ENCODE results near the gene ROR1. TPM values are rescaled to one million over a fixed set of nuclear protein-coding genes. Genes with fewer than 3 reads are reported as not detected.

ROR1 gene
- total RNA-seq, 3 donors from 2014 or later, result 3.1 to 19.8 (median 3.4) TPM

GRCh38 chr1:64004451-64005025 is 230.7 kb downstream of the ROR1 start:
- Histone ChIP-seq H3K9me3 (no peaks in the 10 kb centered on the region), H3K4me3 (no peak overlapping the region), H3K36me3 (ENCODE audit: low read depth) (no peaks in the 10 kb centered on the region), H3K4me1 (ENCODE audit: low read depth) (no peaks in the 10 kb centered on the region)
- DNase-seq, result no peak
- intact Hi-C loops (cut with DNase I, micrococcal nuclease), result no loop called here
- no peak for TF ChIP-seq CTCF (IDR thresholded peaks at IDR 0.05)
- no peak for ATAC-seq

GRCh38 chr1:64005801-64006200 is 232.0 kb downstream of the ROR1 start:
- Histone ChIP-seq H3K4me3 (no peak overlapping the region), H3K36me3 (ENCODE audit: low read depth) (no peaks in the 10 kb centered on the region), H3K9me3 (no peaks in the 10 kb centered on the region), H3K4me1 (ENCODE audit: low read depth) (no peaks in the 10 kb centered on the region)
- DNase-seq, result no peak
- TF ChIP-seq CTCF (IDR thresholded peaks at IDR 0.05), result no peak
- intact Hi-C loops (cut with DNase I, micrococcal nuclease), result no loop called here
- no peak for ATAC-seq

- ATAC-seq (peak; percentile 59), DNase-seq (no peak)
- Histone ChIP-seq H3K9me3 (no peaks in the 10 kb centered on the region), H3K4me3 (no peak overlapping the region), H3K4me1 (ENCODE audit: low read depth) (no peaks in the 10 kb centered on the region), H3K36me3 (ENCODE audit: low read depth) (no peaks in the 10 kb centered on the region)
- intact Hi-C loops (cut with DNase I, micrococcal nuclease), result no loop called here
- TF ChIP-seq CTCF (IDR thresholded peaks at IDR 0.05), result no peak
Observed at GRCh38 chr1:64006276-64007051, 232.6 kb downstream of the ROR1 start.

- TF ChIP-seq CTCF (IDR thresholded peaks at IDR 0.05), result no peak
- H3K9me3 ChIP-seq, result no peaks in the 10 kb centered on the region
- intact Hi-C loops (cut with DNase I, micrococcal nuclease), result no loop called here
- H3K36me3 ChIP-seq (ENCODE audit: low read depth), result no peaks in the 10 kb centered on the region
- ATAC-seq (no peak), DNase-seq (no peak)
- no peak overlapping the region for H3K4me3 ChIP-seq
- H3K4me1 ChIP-seq (ENCODE audit: low read depth), result no peaks in the 10 kb centered on the region
Observed at GRCh38 chr1:64010316-64010715, 236.5 kb downstream of the ROR1 start.

GRCh38 chr1:64013395-64013794 is 239.6 kb downstream of the ROR1 start:
- no peak for DNase-seq
- Histone ChIP-seq H3K4me1 (ENCODE audit: low read depth) (no peaks in the 10 kb centered on the region), H3K9me3 (no peaks in the 10 kb centered on the region), H3K36me3 (ENCODE audit: low read depth) (no peaks in the 10 kb centered on the region), H3K4me3 (no peak overlapping the region)
- TF ChIP-seq CTCF (IDR thresholded peaks at IDR 0.05), result no peak
- no peak for ATAC-seq
- intact Hi-C loops (cut with DNase I, micrococcal nuclease), result no loop called here

Data from mucosa of descending colon (tissue), 3 donors.